ENCODE data around the gene KCNAB2.

- TF ChIP-seq CTCF (IDR thresholded peaks at IDR 0.05) (no peak), IRF1 (CRISPR knock-in tag; IDR thresholded peaks at IDR 0.05) (no peak), JUN (CRISPR knock-in tag; IDR thresholded peaks at IDR 0.05) (no peak), TEAD4 (CRISPR knock-in tag; IDR thresholded peaks at IDR 0.05) (no peak), ATF2 (CRISPR knock-in tag; IDR thresholded peaks at IDR 0.05; ENCODE audit: borderline replicate concordance, low read depth) (no peak)
These were observed 58.3 kb downstream of the KCNAB2 start for GRCh38 chr1:6103854-6104530.

Data from WTC11 (cell line).